Measurements from ENCODE around the gene CNOT2.
"Not testable (repeated sequence)": the region's sequence is repeated elsewhere in the genome, so short reads cannot be mapped to it uniquely, and the experiment has no call there.

CNOT2 gene

DNA sequence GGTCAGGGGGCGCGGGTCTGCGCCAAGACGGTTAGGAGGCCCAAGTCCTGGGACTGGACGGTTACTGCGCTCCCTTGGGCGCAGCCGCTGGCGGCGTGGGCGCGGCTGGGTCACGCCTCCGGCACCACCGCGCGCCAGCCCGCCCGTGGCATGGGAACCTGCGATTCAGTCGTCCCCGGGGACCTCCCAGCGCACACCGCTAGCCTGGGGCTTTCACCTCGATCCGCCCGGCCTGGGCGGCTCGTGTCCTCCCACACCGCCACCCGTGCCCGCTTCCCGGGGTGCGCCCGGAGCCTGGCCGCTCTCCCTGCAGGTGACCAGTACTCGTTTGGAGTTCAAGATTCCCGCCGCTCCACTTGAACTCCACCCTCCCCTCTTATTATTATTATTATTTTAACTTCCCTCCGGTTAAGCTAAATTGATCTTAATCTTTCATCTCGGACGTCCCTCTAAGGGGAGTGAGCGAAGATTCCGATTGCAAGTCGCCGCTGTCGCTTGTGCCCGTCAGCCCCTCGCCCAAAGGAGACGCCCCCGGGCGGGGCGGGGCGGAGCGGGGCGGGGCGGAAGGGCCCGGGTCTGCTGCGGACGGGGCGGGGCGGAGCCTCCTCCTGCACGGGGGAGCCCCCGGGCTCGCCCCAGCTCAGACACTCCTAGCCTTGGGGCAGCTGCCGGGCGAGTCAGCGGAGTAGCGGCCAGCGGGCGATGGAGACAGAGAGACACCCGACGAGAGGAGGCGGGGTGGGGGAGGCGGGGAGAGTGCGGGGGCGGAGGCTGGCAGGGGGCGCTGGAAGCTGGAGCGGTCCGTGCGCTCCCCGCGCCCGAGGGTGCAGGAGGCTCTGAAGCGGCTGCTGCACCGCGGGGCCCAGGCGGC is 122.7 kb downstream of the CNOT2 start, which contains the start of gene KCNMB4:
TSS of gene KCNMB4 (plus strand) at position 643 of the 871 bp plus-strand sequence. CDS start 445 bp downstream, outside the sequence.
- Histone ChIP-seq H2AFZ (ENCODE audit: low read depth, low read length) (peak within 1 kb of the TSS; percentile 96), H3K36me3 (ENCODE audit: insufficient read depth, low read length) (no peaks in the 10 kb centered on the region)

DNA sequence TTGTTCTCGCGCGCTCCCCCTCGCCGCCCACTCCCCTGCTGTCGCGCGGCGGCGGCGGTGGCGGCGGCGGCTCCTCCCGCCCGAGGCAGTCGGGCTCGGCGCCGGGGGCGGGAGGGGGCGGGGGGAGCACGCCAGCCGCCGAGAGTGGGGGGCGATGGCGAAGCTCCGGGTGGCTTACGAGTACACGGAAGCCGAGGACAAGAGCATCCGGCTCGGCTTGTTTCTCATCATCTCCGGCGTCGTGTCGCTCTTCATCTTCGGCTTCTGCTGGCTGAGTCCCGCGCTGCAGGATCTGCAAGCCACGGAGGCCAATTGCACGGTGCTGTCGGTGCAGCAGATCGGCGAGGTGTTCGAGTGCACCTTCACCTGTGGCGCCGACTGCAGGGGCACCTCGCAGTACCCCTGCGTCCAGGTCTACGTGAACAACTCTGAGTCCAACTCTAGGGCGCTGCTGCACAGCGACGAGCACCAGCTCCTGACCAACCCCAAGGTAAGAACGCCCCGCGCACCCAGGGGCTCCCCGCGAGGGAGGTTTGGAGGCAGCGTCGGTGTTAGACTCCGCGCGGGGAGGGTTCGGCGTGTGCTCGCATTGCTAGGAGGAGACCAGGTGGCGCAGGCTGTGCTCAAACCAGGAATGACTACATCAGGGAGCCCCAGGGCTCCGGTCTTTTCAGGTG is 123.5 kb downstream of the CNOT2 start:
- H3K9me3 ChIP-seq (ENCODE audit: low read length) = no peaks in the 10 kb centered on the region
- peak overlapping the region; percentile 81 for H3K4me3 ChIP-seq (ENCODE audit: low read length)
- peaks cover 29% of the 10 kb centered on the region for H3K4me1 ChIP-seq (ENCODE audit: insufficient read depth, low read length)
- H2AFZ ChIP-seq (ENCODE audit: low read depth, low read length) = peak overlapping the region; percentile 49
- no peaks in the 10 kb centered on the region for H3K27me3 ChIP-seq (ENCODE audit: insufficient read depth, low read length)
- H3K36me3 ChIP-seq (ENCODE audit: insufficient read depth, low read length) = no peaks in the 10 kb centered on the region

More for the DNA sequence above, 122.7 kb downstream of the CNOT2 start, which contains the start of gene KCNMB4:
- H3K4me1 ChIP-seq (ENCODE audit: insufficient read depth, low read length) = peaks cover 29% of the 10 kb centered on the region
- H3K4me3 ChIP-seq (ENCODE audit: low read length) = peak within 1 kb of the TSS; percentile 81
- no peaks in the 10 kb centered on the region for H3K27me3 ChIP-seq (ENCODE audit: insufficient read depth, low read length)
- no peaks in the 10 kb centered on the region for H3K9me3 ChIP-seq (ENCODE audit: low read length)

DNA sequence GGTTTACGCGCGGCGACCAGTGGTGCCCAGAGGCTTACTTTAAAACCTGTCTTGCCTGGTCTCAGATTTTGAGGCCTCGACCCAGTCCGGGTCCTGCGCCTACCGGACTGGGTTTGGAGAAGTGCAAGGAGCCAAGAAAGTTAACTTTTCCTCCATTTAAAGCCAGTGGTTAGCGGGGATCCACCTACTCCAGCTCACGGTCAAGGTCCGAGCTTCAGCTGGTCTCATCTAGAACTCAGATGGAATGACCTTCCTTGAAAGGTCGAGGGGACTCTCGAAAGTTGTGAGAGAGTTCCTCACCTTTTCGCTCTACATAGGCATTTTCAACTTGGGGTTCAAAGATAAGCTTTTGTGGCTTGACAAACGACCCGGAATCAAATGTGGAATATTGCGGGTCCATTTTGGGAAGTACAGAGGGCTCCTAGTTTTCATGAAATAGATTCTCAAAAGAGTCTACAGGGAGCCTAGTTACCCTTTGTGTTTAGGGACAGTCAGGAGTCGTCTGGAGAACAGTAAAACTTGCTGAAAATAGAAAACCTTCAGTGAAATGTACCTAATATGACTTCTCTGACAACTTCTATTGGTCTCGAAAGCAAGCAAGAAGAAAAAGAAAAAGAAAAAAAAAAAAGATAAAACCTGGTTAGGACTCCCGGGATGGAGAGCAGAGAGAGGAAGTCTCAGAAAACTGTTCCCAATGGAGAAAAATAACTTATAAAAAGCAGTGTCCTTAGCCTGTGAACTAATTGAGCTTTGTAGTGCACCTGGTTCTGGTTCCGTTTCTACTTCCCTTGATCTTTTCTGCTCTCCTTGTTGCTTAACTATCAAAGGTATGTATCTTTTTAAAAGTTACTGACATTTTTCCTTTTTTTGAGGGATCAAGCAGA is 124.3 kb downstream of the CNOT2 start:
- H3K27me3 ChIP-seq (ENCODE audit: insufficient read depth, low read length) = no peaks in the 10 kb centered on the region
- H3K4me1 ChIP-seq (ENCODE audit: insufficient read depth, low read length) = peaks cover 29% of the 10 kb centered on the region
- no peaks in the 10 kb centered on the region for H3K36me3 ChIP-seq (ENCODE audit: insufficient read depth, low read length)
- H2AFZ ChIP-seq (ENCODE audit: low read depth, low read length) = peak overlapping the region; percentile 49
- peak overlapping the region; percentile 81 for H3K4me3 ChIP-seq (ENCODE audit: low read length)
- peaks cover 3% of the 10 kb centered on the region for H3K9me3 ChIP-seq (ENCODE audit: low read length)

DNA sequence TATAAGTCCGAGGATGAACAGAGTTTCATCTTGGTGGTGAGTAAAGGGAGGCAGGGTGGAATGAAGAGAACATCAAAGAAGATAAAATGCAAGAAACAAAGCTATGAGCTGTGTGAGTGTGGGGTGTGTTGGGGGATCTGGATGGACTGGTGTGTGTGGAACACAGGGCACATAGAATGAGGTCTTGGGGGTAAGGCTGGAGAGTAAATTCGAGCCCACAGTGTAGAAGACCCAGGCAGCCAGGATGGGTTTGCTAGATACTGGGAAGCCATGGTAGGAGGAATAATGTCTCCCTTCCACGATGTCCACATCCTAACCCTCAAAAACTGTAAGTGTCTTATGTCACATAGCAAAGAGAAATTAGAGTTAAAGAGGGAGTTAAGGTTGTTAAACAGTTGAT is 129.6 kb downstream of the CNOT2 start:
- Histone ChIP-seq H3K4me3 (ENCODE audit: low read length) (no peak overlapping the region), H3K9me3 (ENCODE audit: low read length) (peaks cover 3% of the 10 kb centered on the region), H2AFZ (ENCODE audit: low read depth, low read length) (no peak overlapping the region), H3K27me3 (ENCODE audit: insufficient read depth, low read length) (no peaks in the 10 kb centered on the region), H3K36me3 (ENCODE audit: insufficient read depth, low read length) (no peaks in the 10 kb centered on the region), H3K4me1 (ENCODE audit: insufficient read depth, low read length) (peaks cover 15% of the 10 kb centered on the region)

DNA sequence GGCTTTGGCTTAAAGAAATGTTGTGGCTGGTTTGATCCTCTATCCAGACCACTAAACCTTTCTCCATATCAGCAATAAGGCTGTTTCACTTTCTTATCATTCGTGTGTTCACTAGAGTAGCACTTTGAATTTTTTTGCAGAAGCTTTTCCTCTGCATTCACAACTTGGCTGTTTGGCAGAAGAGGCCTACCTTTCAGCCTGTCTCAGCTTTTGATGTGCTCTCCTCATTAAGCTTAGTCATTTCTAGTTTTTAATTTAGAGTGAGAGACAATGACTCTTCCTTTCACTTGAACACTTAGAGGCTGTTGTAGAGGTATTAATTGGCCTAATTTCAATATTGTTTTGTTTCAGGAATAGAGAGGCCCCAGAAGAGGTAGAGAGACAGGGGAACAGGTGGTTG is 136.6 kb downstream of the CNOT2 start:
- Histone ChIP-seq H3K36me3 (ENCODE audit: insufficient read depth, low read length) (peaks cover 3% of the 10 kb centered on the region), H2AFZ (ENCODE audit: low read depth, low read length) (no peak overlapping the region), H3K27me3 (ENCODE audit: insufficient read depth, low read length) (no peaks in the 10 kb centered on the region), H3K4me1 (ENCODE audit: insufficient read depth, low read length) (no peaks in the 10 kb centered on the region), H3K9me3 (ENCODE audit: low read length) (peaks cover 18% of the 10 kb centered on the region), H3K4me3 (ENCODE audit: low read length) (no peak overlapping the region)

DNA sequence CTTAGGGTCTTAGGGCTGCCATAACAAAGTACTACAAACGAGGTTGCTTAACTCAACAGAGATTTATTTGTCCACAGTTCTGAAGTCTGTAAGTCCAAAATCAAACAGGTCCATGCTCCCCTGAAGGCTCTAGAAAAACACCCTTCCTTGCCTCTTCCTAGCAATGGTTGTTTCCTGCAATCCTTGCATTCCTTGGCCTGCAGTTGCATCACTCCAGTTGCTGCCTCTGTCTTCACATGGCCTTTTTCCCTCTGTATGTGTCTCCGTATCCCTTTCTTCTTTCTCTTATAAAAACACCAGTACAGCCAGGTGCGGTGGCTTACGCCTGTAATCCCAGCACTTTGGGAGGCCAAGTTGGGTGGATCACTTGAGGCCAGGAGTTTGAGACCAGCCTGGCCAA is 140.3 kb downstream of the CNOT2 start:
- no peaks in the 10 kb centered on the region for H3K27me3 ChIP-seq (ENCODE audit: insufficient read depth, low read length)
- H3K9me3 ChIP-seq (ENCODE audit: low read length) = peaks cover 16% of the 10 kb centered on the region
- H2AFZ ChIP-seq (ENCODE audit: low read depth, low read length) = no peak overlapping the region

DNA sequence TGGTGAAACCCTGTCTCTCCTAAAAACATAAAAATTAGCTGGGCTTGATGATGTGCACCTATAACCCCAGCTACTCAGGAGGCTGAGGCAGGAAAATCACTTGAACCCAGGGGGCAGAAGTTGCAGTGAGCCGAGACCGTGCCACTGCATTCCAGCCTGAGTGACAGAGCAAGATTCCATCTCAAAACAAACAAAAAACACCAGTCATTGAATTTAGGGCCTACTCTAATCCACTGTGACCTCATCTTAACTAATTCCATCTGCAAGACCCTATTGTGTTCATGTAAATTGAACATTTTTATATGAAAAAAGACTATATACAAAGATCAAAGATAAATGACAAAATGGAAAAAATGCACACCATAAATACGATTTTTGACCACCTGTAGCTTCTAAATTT is 140.7 kb downstream of the CNOT2 start:
- Histone ChIP-seq H3K36me3 (ENCODE audit: insufficient read depth, low read length) (peaks cover 1% of the 10 kb centered on the region), H2AFZ (ENCODE audit: low read depth, low read length) (no peak overlapping the region), H3K27me3 (ENCODE audit: insufficient read depth, low read length) (no peaks in the 10 kb centered on the region), H3K4me3 (ENCODE audit: low read length) (no peak overlapping the region), H3K9me3 (ENCODE audit: low read length) (peaks cover 14% of the 10 kb centered on the region), H3K4me1 (ENCODE audit: insufficient read depth, low read length) (no peaks in the 10 kb centered on the region)

More for the DNA sequence above, 140.3 kb downstream of the CNOT2 start:
- Histone ChIP-seq H3K36me3 (ENCODE audit: insufficient read depth, low read length) (peaks cover 1% of the 10 kb centered on the region), H3K4me3 (ENCODE audit: low read length) (no peak overlapping the region), H3K4me1 (ENCODE audit: insufficient read depth, low read length) (no peaks in the 10 kb centered on the region)

DNA sequence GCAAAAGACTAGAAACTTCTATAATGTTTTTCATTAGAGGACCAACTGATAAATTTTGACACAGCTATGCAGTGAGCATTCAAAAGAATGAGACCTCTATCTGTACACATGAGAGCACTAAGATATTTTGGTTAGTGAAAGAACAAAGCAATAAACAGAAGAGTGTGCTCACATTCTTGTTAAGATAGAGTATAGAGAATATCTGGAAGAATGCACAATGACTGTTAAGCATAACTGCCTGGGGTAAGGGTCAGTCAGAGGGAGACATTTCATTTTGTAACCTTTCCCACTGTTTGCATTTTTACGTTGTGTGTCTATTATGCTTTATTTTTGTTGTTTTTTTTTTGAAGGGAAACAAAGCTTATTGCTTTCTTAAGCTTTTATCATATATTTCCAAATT is 143.5 kb downstream of the CNOT2 start:
- H3K9me3 ChIP-seq (ENCODE audit: low read length) = peaks cover 1% of the 10 kb centered on the region
- H3K4me3 ChIP-seq (ENCODE audit: low read length) = no peak overlapping the region
- no peaks in the 10 kb centered on the region for H3K27me3 ChIP-seq (ENCODE audit: insufficient read depth, low read length)
- no peaks in the 10 kb centered on the region for H3K4me1 ChIP-seq (ENCODE audit: insufficient read depth, low read length)
- no peaks in the 10 kb centered on the region for H3K36me3 ChIP-seq (ENCODE audit: insufficient read depth, low read length)
- H2AFZ ChIP-seq (ENCODE audit: low read depth, low read length) = no peak overlapping the region

DNA sequence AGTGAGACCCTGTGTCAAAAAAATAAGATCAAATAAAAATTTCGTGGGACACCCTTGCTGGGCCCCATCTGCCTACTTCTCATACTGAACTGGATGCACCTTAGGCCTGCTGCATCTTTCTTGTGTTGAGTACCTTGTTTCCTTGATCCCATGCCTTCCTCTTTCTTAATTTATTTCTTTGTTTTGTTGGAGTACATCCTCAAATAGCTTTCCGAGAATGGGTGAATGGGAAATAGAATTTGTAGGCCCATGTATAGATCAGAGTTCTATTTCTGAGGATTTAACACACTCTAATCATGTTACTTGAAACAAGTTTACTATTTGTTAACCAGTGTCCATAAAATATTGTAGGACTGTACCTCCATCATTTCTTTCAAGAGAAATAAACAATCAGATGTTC is 146.4 kb downstream of the CNOT2 start:
- Histone ChIP-seq H3K9me3 (ENCODE audit: low read length) (peaks cover 3% of the 10 kb centered on the region), H3K27me3 (ENCODE audit: insufficient read depth, low read length) (no peaks in the 10 kb centered on the region), H3K4me3 (ENCODE audit: low read length) (no peak overlapping the region), H3K36me3 (ENCODE audit: insufficient read depth, low read length) (no peaks in the 10 kb centered on the region), H2AFZ (ENCODE audit: low read depth, low read length) (no peak overlapping the region), H3K4me1 (ENCODE audit: insufficient read depth, low read length) (no peaks in the 10 kb centered on the region)

DNA sequence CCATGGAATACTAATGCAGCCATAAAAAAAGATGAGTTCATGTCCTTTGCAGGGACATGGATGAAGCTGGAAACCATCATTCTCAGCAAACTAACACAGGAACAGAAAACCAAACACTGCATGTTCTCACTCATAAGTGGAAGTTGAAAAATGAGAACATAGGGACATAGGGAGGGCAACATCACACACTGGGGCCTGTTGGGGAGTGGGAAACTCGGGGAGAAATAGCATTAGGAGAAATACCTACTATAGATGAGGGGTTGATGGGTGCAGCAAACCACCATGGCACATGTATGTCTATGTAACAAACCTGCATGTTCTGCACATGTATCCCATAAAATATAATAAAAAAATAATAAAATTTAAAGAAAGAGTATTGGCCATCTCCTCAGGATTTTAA is 149.4 kb downstream of the CNOT2 start:
- not testable (repeated sequence) for H2AFZ ChIP-seq (ENCODE audit: low read depth, low read length); H3K36me3 ChIP-seq (ENCODE audit: insufficient read depth, low read length); H3K27me3 ChIP-seq (ENCODE audit: insufficient read depth, low read length); H3K4me3 ChIP-seq (ENCODE audit: low read length); H3K4me1 ChIP-seq (ENCODE audit: insufficient read depth, low read length); H3K9me3 ChIP-seq (ENCODE audit: low read length)

DNA sequence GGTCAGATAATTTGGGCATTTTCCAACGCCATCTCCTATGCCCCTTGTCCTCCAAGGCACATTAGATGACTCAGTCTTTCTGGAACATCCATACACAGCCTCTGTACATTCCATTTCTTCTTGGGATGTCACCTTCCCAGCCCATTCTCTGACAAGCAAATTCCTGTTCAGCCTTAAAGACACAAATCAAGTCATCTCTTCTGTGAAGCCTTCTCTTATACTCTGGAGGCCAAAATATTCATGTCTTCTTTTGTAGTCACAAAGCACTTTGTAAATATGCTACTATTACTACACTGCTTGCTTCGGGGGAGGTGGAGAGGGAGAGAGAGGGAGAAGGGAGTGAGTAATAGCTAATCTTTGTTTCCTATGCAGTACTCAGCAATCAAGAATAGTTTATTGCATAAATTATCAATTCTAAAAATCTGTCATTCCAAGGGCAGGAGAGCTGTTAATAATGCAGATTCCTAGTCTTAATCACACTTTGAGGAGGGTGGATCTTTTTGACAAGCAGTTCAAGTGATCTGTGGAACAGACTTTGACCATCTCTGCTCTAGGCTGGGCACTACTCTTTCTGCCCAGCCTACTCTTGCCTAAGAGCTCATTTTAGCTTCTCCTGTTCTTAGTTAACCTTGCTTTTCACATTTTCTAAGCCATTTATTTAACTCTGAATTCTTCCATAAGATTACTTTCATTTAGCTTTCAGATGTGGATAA is 150.7 kb downstream of the CNOT2 start:
- Histone ChIP-seq H3K36me3 (ENCODE audit: insufficient read depth, low read length) (peaks cover 2% of the 10 kb centered on the region), H3K9me3 (ENCODE audit: low read length) (peaks cover 4% of the 10 kb centered on the region), H3K4me1 (ENCODE audit: insufficient read depth, low read length) (no peaks in the 10 kb centered on the region), H2AFZ (ENCODE audit: low read depth, low read length) (no peak overlapping the region), H3K4me3 (ENCODE audit: low read length) (no peak overlapping the region), H3K27me3 (ENCODE audit: insufficient read depth, low read length) (no peaks in the 10 kb centered on the region)

DNA sequence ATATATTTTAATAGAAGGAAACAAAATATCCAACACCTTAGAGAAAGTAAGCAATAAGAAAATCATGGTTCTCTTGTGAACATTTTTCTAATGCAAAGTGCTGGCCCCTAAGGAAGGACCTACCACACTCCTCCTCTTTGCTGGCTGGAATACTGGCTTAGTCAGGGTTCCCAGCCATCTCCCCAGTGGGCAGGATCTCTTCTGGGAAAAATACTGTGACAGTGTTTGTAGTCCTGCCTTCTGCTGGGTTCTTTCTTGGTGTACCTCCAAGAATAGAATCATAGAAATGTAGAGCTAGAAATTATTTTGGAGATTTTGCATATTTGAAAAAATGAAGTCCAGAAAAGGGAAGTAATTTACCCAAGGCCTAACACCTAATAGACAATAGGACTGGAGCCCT is 154.8 kb downstream of the CNOT2 start:
- no peak overlapping the region for H2AFZ ChIP-seq (ENCODE audit: low read depth, low read length)
- peaks cover 2% of the 10 kb centered on the region for H3K9me3 ChIP-seq (ENCODE audit: low read length)
- H3K4me3 ChIP-seq (ENCODE audit: low read length) = no peak overlapping the region
- no peaks in the 10 kb centered on the region for H3K27me3 ChIP-seq (ENCODE audit: insufficient read depth, low read length)
- peaks cover 26% of the 10 kb centered on the region for H3K36me3 ChIP-seq (ENCODE audit: insufficient read depth, low read length)
- H3K4me1 ChIP-seq (ENCODE audit: insufficient read depth, low read length) = no peaks in the 10 kb centered on the region

All from neuron (in vitro differentiated cells).